ENCODE measurements around the gene SMAD5.

SMAD5 gene

DNA sequence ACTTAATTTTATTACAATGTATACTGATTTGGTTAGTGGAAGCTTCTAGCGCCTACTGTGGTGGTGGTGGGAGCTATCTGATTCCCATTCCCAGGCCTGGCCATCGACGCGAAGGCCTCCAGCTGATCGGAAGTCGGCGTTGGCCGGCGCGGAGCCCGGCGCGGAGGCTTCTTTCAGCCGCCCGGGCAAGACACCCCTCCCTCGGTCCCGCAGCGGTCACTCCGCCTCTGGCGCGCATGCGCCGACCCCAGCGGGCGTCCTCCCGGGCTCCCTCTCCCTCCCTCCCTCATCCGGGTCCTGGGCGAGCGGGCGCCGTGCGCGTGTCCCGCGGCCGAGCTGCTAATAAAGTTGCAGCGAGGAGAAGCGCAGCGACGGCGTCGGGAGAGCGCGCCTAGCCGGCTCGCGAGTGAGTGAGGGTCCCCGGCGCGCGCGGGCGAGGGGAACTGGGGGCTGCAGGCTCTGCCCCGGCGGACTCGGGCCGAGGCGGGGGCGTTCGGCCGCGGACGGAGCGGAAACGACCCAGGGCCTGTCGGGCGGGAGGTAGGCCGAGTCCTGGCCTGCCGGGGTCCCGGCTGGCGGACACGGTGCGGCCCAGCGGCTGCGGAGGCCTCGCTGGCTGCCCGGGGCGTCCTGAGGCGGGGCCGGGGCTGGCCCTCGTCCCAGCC, at the start of gene SMAD5:
TSS of gene SMAD5 (plus strand) at position 289 of the 665 bp plus-strand sequence. CDS start 20,916 bp downstream, outside the sequence.
- in situ Hi-C loops (cut with MboI; ENCODE audit: low sequenced_read_pairs), result no loop called here

DNA sequence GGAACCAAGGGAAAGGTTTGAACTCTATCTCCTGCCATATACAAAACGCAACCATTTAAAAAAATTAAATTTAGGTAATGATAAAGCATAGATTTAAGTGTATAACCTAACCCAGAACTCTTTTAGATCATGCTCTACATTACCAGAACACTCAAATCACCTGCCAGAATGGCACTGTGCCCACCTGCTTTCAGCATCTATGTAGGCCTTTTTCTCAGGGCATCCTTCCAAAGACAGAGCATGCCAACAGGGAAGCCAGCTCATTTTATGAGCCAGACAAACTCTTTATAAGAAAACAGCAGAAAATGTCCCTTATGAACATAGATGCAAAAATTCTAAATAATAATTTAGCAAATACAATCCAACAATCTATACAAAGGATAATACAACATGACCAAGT, 47.9 kb upstream of the SMAD5 start:
- in situ Hi-C loops (cut with MboI; ENCODE audit: low sequenced_read_pairs), result no loop called here

- in situ Hi-C loops (cut with MboI; ENCODE audit: low sequenced_read_pairs), result no loop called here
Observed at GRCh38 chr5:136086783-136087566, 45.7 kb upstream of the SMAD5 start.

GRCh38 chr5:136087961-136088871, 44.4 kb upstream of the SMAD5 start:
- in situ Hi-C loops (cut with MboI; ENCODE audit: low sequenced_read_pairs), result no loop called here

DNA sequence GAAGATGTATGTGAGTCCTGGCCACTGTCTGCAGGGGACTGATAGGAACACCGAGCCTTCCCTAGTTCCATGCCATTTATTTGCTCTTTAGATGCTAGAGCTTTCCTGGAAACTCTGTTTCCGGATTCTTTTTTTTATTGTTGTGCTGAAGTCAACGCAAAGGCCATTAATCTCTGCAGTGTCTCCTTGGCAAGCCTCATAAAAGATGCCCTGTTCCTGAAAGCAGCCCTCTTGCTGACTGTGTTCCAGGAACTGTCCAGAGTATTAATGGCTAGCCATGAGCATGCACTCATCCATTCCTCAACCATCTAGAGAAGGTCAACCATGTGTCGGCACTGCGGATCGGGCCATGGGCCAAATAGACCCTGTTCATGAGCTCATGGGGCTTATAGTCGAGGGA, 42.9 kb upstream of the SMAD5 start:
- in situ Hi-C loops (cut with MboI; ENCODE audit: low sequenced_read_pairs), result no loop called here

DNA sequence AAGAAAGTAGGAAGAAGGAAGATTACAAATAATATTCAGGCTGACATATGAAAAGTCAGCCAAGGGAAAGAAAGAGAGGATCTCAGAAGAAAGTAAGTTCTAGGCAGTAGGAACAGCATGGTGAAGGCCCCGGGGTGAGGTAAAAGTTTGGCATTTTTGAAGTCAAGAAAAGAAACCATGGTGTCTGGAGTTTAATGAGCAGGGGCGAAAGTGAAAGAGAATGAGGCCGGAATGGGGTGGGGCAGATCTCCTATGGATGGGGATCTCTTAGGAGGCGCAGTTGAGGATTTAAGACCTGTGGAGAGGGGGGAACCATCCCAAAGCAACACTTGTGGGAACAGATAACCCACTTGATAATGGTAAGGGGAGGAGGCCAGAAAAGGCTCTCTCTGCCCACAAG, 42.3 kb upstream of the SMAD5 start:
- in situ Hi-C loops (cut with MboI; ENCODE audit: low sequenced_read_pairs), result no loop called here

DNA sequence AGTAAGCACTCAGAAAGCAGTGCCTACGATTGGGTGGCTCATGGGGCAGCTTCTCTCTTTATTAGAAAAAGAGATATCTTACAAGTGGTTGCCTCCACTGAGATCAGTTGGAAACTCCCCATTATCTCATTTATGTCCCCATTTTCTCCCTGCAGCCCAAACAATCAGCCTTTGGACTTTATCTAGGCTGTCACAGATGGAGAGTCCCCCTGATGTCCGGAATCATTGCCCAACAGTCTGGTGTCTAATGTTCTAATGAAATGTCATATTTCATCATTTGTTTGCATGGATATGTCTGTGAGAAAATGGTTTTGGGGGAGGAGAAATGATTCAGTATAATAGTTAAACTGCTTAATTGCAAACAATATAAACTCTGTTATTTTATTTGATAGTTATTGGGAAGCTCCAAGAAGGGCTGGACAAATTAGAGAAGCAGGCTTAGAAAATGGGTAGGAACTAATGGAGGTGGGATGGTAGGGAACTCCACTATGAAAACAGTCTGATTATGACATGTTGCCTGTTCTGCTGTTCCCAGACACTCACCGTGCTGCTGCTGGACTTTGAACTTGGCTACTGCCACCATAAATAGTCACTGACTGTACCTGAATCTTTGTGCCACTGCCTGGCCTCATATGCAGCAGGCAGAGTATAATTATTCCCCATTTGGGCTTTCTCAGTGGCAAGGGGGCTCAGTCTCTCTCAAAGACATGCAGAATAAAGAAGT, 38.3 kb upstream of the SMAD5 start:
- in situ Hi-C loops (cut with MboI; ENCODE audit: low sequenced_read_pairs), result no loop called here

- in situ Hi-C loops (cut with MboI; ENCODE audit: low sequenced_read_pairs), result no loop called here
Observed at GRCh38 chr5:136094913-136095641, 37.6 kb upstream of the SMAD5 start.

- in situ Hi-C loops (cut with MboI; ENCODE audit: low sequenced_read_pairs), result no loop called here
Observed at GRCh38 chr5:136098176-136098575, 34.5 kb upstream of the SMAD5 start.

DNA sequence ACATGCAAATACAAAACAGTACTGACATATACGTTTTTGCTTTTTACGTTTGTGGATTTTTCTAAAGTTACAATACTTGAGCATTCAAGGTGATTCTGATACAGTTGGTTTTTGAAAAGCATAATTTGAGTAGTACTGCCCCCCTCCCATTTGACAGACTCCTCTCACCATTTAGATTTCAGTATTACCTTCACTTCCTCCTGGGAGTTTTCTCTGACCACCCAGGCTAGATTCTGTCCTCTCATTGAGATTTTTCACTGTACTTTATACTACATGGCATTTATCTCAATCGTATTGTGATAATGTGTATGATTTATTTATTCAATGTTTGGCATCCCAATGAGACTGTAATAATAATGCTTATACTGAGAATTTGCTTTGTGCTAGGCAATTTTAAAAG, 32.8 kb upstream of the SMAD5 start:
- in situ Hi-C loops (cut with MboI; ENCODE audit: low sequenced_read_pairs), result no loop called here

GRCh38 chr5:136101884-136102283, 30.8 kb upstream of the SMAD5 start:
- in situ Hi-C loops (cut with MboI; ENCODE audit: low sequenced_read_pairs), result no loop called here

DNA sequence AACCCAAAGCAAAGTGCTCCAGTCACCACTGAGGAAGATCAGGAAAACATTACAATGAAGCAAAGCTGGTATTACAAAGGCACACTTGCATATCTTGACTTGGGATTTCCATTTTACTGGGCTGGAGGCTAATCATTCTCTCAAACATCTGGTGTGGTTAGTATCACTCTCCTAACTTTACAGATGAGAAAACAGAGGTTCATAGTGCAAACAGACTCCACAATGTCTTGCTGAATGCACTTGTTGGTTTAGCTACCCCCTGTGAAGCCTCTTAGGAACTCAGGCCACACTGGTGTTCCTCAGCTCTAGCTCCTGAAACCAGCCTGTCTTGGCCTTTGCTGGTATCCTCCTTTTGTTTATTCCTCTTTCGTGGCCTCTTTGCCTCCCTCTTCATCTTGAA, 29.5 kb upstream of the SMAD5 start:
- in situ Hi-C loops (cut with MboI; ENCODE audit: low sequenced_read_pairs), result no loop called here

DNA sequence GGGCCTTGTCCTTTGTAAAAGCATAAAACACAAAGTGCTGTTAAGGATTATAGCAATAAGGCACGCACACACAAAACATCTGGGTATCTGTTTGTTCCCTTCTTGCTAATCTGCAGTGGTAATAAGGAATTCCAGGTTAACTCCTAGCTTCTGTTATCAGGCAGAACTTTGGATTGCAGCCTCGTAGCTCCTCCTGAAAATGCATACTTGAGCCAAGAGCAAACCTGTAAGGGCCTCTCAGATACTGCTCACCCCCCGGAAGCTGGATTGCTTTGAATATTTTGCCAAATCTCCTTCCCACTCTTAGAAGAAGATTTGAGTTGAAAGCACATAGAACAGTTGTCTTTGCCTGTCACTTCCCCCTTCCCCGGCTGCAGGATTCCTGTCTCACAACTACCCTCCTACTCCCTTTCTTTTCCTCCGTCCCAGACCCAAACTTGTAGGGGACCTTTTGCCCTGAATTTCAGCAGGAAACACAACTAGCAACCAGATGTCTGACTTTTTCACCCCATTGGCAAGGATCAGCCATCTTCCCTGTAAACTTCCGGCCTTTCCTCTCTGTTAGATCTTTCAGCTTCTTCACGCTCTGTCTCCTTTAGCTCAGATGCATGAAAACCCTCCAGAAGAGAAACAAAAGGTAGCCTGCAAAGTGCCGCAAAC, 28.2 kb upstream of the SMAD5 start:
- in situ Hi-C loops (cut with MboI; ENCODE audit: low sequenced_read_pairs), result no loop called here

DNA sequence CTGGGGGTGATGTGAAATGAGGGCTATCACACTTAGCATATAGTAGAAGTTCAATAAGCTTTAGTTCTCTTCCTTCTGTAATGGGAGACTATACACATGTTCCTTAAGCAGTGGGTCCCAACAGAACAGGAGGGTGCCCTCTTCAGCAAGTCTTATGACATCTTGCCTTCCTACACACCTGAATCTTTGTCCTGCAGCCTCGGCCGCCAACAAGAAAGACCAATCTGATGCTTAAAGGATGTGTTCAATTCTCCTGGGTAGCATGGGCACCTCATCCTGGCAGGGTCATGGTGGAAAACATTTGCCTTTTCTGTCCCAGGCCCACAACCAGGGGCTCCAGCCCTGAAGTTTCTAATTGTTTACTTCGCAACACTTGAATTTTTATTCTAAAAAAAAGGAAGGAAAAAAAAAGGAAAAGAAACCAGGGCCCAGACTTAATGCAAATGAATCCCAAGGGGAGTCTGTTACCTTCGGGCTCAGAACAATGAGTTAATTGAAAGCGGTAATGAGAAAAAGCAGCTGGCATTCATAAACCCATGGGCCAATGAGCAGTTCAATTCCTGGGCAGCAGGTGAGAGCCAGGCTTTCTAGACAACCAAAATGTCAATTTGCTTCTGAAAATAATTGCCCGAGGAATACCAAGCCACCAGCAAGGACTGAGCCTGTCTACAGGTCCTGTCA, 26.2 kb upstream of the SMAD5 start:
- in situ Hi-C loops (cut with MboI; ENCODE audit: low sequenced_read_pairs), result no loop called here

DNA sequence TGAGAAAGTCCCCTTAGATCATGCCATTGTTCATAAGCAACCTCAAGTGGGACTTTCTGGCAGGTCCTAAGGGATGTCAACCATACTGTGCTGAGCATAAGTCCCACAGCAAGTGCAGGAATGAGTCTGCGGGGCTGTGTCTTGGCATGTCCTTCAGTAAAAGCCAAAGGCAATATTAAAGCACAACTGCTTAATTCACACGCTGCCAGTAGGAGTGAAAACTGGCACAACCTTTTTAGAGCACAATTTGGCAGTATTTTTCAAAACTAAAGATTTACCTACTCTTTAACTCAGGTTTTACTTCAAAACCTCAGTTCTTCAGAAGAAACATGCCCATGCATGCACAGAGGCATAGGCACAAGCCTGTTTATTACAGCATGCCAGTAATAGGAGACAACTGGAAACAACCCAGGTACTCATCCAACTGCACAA, 24.4 kb upstream of the SMAD5 start:
- in situ Hi-C loops (cut with MboI; ENCODE audit: low sequenced_read_pairs), result no loop called here

DNA sequence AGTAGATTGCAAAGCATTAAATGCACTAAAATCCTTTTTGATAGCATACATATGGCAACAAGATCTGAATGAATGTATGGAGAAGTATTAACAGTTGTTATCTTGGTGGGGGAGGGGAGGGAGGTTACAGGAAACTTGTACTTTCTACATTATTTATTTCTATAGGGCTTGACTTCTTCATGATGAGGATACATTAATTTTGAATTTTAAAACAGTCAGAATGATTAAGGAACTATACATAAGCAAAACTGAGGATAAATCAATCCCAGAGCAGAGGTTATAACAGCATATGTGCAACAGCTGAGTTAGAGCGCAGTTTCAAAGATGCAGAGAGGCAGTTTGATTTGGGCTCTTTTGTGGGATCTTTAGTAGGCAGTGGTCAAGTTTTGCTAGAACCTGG, 23.9 kb upstream of the SMAD5 start:
- in situ Hi-C loops (cut with MboI; ENCODE audit: low sequenced_read_pairs), result no loop called here

DNA sequence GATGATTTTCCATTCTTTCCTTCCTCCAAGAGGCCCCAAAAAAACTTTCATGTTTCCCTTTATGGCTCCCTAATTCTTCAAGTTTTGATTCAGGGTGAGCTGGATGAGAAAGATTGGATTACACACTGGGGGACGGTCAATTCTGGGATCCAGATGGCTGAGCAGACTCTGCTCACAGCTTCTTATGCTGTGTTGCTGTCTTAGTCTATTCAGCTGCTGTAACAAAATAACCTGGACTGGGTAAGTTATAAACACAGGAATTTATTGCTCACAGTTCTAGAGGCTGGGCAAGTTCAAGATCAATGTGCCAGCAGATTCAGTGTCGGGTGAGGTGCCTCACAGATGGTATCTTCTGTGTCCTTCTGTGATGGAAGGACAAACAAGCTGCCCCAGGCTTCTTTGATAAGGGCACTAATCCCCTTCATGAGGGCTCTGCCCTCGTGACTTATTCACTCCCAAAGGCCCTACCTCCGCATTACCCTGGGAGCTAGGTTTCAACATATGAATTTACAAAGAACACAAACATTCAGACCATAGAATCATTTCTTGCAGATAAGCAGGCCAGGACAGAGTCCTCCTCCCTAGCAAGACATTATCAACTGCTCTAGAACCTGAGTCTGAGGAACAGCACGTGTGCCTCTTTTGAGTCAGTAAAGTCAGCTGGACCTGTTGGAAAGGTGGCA, 23.1 kb upstream of the SMAD5 start:
- in situ Hi-C loops (cut with MboI; ENCODE audit: low sequenced_read_pairs), result no loop called here

DNA sequence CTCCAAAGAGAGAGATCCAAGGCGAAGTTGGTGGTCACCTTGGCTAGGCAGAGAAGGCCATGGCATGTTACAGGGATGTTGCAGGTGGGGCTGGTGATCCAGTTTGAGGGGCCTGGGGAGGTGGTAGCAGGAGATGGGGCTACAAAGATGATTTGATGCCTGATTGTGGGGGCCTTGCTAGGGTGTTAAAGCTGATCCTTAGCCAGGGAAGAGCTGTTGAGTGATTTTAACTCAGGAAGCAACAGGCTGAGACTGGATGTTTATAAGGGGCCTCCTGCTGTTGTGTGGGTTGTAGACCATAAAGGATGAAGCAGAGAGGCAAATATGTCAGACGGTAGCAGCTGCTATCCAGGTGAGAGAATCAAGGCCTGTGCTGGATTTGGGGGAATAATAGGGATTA, 19.0 kb upstream of the SMAD5 start:
- in situ Hi-C loops (cut with MboI; ENCODE audit: low sequenced_read_pairs), result no loop called here
